GM21515 (cell line): ENCODE results near the gene HP.
"Not testable (repeated sequence)": the region's sequence is repeated elsewhere in the genome, so short reads cannot be mapped to it uniquely, and the experiment has no call there.

ENCODE experiments used
- ATAC-seq: cut with Tn5 transposase; IDR thresholded peaks from one replicate; pipeline ENCODE4 v1.9.1; 2021; ENCODE audit not compliant: unreplicated experiment

Gene HP

DNA sequence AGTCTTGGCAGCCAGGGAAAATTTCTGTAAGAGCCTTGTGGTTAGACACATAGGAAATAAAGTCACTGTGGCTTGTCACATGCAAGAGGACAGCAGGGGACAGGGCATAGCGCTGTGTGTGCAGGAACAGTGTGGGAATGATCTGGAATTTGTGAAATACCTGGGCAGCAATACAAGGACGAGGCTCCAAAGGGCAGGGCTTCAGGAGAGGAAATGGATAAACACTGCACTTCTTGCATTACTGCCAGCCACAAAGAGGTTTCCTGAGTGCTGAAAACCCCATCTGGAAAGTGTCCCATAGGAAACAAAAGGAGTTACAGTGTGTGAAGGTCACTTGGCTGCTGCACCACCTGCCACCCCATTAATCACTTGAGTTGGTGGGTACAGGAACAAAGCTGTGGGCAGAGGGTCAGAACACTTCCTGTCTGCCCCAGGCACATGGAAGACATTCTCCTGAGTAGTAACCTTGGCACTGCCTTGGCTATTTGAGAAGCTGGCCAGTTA is 12.1 kb upstream of the HP start:
- ATAC-seq = no peak

DNA sequence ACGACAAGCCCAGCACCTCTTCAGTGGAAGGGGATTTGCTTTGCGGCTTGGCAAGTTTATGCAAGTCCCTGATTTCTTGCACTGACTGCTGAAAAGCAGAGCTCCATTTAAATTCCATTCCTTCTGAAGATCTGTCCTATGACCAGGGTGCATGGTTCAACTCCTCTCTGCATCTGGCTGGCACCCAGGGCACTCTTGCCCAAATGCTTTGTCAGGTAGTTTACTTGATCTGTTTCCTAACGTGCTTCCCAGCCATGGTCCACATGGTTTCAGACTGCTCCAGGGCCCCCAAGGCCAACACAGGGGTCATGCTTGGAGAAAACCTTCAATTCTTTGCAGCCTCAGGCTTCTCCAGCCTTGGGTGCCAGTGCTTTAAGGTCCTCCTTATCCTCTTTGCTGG is 11.2 kb upstream of the HP start:
- no peak for ATAC-seq

DNA sequence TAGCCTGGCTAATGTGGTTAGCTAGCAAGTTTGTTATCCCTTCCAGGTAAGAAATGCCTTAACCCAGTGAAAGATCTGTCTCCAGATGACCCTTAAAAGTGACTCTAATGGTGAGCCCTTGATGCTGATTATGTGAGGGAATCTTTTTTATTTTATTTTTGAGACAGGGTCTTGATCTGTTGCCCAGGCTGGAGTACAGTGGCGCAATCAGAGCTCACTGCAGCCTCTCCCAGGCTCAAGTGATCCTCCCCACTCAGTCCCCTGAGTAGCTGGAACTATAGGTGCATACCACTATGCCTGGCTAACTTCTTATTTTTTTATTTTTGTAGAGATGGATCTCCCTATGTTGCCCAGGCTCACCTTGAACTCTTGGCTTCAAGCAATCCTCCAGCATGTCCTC is 10.8 kb upstream of the HP start:
- ATAC-seq = no peak

DNA sequence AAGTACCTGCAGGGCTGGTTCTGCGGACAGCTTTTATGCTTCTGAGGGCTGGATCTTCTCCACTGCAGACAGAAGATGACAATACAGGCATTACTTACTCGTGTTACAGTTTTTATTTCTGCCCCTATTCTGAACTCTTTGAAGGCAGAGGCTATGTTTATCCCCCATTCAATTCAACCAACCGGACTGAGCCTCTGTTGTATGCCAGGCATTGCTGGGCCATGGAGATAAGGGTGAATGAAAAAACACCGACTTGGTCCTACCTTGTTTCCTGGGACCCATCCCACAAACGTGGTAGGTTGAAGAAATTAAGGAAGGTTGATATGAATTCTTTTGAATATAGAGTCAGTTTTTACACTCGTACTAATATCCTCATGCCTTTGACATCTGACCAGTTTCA is 10.0 kb upstream of the HP start:
- no peak for ATAC-seq

DNA sequence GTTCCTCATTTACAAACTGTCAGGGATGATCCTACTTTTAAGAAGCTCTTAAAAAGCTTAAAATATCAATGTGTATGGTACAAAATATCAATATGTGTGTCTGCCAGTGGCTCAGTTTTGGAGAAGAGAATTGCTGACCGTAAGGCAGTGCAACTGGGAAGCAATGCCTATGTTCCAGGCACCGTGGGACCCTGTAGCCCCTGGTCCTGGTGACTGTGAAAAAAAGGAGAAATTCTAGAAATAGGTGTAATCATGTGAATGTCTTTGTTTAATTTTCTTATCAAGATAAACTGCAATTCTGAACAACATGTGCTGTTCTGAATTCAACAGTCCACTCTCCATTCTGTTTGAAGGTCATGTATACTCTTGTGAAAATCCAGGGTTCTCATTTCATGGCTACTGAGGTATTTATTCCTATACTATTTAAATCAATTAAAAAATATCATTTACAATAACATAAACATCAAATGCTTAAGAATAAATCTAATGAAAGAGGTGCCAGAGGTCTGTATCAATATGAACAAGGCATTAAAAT is 9.4 kb upstream of the HP start:
- no peak for ATAC-seq

DNA sequence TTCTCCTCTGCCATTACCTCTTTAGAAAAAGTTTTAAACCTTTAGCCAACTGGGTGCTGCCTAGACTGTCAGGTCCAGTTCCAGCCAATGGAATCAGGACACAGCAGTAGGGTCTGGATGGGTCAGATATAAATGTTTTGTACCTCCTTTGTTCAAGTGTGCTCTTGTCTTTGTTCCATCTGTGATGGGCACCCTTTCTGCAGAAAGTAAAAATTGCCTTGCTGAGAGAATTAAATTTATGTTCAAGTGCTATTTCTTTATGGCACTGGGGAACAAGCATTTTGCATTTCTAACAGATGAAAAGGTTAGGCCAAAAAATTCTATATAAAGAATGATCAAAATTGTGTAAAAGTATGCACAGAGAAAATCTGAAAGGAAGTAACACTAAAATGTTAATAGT is 5.2 kb upstream of the HP start:
- no peak for ATAC-seq

DNA sequence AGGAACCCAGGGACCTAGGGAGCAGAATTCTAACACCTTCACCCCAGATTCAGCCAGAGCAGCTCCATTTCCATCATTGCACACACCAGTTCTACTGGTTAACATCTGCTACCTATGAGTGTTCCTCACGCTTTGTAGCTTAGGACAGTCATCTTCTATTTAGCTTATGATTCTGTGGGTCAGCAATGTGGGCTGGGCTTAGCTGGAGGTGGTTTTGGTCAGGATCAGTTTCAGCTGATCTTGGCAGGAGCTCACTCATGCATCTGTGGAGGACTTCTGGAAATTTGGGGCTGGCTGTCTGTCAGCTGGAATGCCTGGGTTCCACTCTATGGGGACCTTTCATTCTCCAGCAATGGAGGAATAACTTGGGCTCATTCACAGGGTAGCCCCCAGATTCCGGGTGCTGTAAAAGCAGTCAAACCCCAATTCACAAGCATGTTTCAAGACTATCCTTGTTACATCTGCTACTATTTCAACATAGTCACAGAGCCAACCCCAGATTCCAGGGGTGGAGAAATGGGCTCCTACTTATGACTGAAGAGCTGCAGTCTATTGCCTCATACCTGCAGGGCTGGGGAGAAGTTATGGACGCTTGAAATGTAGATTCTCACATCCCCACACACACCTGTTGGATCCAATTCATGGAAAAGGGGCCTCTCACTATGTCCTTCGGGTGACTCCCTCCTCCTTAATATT is 3.4 kb upstream of the HP start:
- no peak for ATAC-seq

DNA sequence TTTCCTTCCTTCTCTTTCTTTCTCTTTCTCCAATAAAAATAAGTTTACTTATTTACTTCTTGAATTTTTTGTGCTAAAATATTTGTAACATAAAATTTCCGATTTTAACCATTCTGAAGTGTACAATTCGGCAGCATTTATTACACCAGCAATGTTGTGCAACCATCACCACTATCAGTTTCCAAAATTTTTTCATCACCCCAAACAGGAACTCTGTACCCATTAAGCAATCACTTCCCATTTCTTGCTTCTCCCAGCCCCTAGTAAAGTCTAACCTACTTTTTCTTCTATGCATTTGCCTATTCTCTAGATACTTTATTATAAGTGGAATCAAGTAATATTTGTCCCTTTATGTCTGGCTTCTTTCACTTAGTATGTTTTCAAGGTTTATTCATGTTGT is 2.5 kb upstream of the HP start:
- ATAC-seq = no peak

DNA sequence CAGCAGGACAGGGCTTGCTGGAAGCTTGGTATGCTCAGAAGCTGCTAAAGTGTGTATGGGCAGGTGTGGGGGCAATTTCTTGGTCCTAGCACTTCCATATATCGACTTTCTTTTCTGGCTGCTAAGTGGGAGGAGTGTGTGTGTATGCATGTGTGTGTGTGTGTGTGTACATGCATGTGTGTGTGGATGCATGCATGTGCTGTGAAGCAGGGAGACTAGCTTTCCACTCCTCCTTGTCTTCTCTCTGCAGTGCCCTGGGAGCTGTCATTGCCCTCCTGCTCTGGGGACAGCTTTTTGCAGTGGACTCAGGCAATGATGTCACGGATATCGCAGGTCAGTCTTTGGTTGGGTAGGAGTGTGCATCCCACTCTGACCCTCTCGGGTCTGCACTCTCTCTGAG is 1.6 kb downstream of the HP start:
- no peak for ATAC-seq

DNA sequence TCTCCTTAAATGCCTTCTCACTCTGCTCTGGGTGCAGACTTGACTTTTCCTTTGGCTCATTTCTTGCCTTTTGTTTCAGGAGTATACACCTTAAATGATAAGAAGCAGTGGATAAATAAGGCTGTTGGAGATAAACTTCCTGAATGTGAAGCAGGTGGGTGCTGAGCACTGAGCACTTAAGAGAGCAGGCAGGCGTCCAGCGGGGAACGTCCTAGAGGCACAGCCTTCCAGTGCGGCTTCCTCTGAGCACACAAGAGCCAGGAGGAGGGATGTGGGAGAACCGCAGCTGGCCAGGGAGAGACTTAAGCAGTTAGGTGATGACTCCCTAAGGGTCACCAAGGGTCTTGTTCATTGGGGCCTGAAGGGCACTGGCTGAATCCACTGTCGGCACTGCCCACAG is 3.0 kb downstream of the HP start:
- ATAC-seq = not testable (repeated sequence)

DNA sequence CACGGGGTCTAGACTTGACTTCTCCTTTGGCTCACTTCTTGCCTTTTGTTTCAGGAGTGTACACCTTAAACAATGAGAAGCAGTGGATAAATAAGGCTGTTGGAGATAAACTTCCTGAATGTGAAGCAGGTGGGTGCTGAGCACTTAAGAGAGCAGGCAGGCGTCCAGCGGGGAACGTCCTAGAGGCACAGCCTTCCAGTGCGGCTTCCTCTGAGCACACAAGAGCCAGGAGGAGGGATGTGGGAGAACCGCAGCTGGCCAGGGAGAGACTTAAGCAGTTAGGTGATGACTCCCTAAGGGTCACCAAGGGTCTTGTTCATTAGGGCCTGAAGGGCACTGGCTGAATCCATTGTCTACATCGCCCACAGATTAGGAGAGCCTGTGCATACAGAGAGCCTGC is 4.8 kb downstream of the HP start:
- ATAC-seq = not testable (repeated sequence)

DNA sequence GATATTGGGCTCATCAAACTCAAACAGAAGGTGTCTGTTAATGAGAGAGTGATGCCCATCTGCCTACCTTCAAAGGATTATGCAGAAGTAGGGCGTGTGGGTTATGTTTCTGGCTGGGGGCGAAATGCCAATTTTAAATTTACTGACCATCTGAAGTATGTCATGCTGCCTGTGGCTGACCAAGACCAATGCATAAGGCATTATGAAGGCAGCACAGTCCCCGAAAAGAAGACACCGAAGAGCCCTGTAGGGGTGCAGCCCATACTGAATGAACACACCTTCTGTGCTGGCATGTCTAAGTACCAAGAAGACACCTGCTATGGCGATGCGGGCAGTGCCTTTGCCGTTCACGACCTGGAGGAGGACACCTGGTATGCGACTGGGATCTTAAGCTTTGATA is 6.1 kb downstream of the HP start:
- ATAC-seq = no peak

DNA sequence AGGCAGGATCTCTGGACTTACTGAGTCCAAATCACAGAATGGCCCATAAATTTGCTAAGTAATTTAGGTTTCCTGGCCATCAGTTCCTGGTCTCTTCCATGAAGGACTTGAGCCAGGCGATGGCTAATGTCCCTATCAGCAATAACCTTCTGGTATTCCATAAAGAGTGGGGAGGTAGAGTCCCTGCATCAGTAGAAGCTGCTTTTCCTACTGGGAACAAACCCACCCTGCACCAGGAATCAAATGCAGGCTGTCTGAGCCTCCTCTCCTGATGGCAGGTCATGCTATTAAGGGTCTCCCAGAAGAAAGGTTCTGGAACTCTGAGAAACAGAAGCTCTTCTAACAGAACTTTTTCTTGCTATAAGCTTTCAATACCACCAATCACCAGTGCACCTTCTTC is 7.3 kb downstream of the HP start:
- no peak for ATAC-seq

DNA sequence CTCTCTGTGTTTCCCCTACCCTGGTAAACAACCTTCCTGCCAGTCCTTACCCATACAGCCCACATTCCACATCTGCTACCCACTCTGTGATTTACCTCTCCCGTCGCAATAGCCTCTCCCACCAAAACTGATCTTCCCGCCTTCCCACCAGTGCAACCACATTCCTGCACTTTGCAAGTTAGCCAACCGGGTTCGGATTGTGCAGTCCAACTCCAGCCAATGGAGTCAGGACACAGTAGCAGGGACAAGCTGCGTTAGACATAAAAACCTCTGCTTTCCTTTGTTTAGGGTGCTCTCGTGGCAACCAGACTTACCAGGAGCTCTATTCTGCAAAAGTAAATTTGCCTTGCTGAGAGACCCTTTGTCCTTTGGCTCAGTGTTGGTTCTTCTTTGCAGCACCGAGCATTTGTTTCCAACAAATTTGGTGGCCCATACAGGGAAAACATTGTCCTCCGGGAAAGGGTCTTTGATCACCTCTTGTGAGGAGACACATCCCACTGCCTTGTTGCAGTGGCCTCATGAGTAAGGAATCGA is 10.1 kb downstream of the HP start:
- ATAC-seq = no peak

DNA sequence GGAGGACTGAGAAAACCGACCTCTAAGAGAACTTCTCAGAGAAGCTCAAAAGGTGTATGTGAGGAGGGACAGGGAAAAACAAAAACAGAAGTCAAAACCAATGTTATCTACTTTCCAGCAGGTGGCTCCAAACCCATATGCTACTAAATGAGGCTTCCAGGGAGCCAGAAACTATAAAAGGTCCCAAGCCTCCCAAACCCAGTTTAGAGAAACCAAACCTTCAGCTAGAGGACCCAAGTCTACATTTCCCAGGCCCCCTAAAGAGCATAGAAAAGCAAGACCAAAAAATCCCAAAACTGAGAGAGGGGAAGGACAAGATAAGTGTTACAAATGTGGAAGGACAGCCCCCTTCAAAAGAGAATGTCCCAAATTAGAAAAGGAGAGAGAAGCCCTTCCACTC is 12.4 kb downstream of the HP start:
- ATAC-seq = no peak

DNA sequence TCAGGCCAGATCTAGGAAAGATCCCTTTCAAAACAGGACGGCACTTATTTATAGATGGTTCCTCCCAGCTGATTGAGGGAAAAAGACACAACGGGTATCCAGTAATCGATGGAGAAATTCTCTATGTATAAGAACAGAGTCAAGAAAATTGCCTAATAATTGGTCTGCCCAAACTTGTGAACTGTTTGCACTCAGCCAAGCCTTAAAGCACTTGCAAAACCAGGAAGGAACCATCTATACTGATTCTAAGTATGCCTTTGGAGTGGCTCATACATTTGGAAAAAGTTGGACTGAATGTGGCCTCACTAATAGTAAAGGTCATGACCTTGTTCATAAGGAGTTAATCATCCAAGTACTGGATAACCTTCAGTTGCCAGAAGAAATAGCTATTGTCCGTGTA is 14.6 kb downstream of the HP start:
- no peak for ATAC-seq

DNA sequence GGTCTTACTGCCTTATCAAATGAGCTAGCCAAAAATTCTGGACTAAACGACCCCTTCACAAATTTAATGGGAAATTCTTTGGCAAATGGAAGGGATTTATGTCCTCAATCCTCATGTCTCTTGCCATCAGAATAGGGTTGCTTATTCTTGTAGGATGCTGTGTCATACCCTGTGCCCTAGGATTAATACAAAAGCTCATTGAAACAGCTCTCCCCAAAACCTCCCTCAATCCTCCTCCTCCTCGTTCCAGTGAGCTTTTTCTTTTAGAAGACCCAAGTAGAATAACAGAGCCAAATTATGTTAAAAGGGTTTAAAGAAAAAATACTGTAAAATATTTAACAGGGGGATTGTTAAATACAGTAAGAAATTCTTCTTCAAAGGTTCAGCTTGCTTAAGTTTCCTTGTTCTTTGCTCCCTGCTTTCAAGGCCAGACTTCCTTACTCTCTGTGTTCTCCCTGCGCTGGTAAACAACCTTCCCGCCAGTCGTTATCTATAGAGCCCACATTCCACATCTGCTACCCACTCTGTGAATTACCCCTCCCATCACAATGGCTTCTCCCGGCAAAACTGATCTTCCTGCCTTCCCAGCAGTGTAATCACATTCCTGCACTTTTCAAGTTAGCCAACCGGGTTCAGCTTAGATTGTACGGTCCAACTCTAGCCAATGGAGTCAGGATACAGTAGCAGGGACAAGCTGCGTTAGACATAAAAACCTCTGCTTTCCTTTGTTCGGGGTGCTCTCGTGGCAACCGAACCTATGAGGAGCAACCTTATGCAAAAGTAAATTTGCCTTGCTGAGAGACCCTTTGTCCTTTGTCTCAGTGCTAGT is 18.4 kb downstream of the HP start:
- no peak for ATAC-seq

DNA sequence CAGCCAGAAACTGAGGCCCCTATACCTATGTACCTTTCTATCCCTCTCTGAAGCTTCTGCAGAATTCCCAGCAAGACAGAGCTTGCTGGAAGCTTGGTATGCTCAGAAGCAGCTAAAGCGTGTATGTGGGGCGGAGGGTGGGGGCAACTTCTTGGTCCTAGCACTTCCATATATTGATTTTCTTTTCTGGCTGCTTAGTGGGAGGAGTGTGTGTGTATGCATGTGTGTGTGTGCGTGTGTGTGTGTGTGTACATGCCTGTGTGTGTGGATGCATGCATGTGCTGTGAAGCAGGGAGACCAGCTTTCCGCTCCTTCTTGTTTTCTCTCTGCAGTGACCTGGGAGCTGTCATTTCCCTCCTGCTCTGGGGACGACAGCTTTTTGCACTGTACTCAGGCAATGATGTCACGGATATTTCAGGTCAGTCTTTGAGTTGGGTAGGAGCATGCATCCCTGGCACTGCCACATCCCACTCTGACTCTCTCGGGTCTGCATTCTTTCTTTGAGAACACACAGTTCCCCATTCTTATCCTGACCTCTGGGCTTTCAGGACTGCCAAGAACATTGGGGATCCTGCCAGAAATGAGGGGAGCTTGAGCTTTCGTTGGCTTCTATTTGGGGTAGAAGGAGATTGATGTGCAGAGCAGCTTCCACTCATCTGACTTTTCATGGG is 19.4 kb downstream of the HP start:
- ATAC-seq = no peak

DNA sequence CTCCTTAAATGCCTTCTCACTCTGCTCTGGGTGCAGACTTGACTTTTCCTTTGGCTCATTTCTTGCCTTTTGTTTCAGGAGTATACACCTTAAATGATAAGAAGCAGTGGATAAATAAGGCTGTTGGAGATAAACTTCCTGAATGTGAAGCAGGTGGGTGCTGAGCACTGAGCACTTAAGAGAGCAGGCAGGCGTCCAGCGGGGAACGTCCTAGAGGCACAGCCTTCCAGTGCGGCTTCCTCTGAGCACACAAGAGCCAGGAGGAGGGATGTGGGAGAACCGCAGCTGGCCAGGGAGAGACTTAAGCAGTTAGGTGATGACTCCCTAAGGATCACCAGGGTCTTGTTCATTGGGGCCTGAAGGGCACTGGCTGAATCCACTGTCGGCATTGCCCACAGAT is 20.8 kb downstream of the HP start:
- ATAC-seq = not testable (repeated sequence)

DNA sequence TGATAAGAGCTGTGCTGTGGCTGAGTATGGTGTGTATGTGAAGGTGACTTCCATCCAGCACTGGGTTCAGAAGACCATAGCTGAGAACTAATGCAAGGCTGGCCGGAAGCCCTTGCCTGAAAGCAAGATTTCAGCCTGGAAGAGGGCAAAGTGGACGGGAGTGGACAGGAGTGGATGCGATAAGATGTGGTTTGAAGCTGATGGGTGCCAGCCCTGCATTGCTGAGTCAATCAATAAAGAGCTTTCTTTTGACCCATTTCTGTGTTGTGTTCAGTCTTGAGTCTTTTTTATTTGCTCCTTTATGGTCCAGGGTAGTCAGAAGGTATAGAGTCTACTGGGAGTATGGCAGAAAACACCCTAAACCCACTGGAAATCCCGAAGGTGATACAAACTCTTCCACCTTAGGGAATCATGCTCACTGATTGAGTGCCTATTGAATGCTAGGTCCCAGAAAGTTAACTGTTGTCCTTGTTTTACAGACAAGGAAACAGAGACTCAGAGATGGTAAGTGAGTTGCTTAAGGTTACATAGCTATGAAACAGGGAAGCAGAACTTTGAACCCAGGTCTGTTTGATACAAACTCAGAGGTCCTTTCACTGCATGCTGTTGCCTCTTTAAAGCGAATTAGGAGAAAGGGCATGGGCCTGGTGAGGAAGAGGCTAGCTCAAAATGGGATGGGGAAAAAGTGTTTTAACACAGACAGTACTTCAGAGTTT is 22.8 kb downstream of the HP start:
- ATAC-seq = not testable (repeated sequence)
